Fibroblast of the aortic adventitia (primary cell): ENCODE results near the gene PLD1. TPM values are rescaled to one million over a fixed set of nuclear protein-coding genes. Genes with fewer than 3 reads are reported as not detected.
A peak's percentile ranks its signal among the peaks of the same experiment; 100 is the strongest.

Source experiments
- DNase-seq: peaks from one replicate; pipeline ENCODE4 v3.0.0-alpha.2; 2010; ENCODE audit warnings: low read depth
- H3K4me3 ChIP-seq: 2 replicates; pipeline ENCODE4 v1.5.1; 2011; ENCODE audit warnings: low read depth, mild to moderate bottlenecking, control low read depth, low read length, moderate library complexity
- total RNA-seq: library from RNA; depleted of rRNA; stranded (reverse); fragments of >200 nt; gene quantifications from 2 replicates; pipeline ENCODE4 v1.2.3, GENCODE V29; 2012; ENCODE audit warnings: low replicate concordance
- TF ChIP-seq, protein P1 (sequence below): IDR thresholded peaks from 2 replicates; pipeline ENCODE4 v1.5.1; 2011; ENCODE audit warnings: mild to moderate bottlenecking, low read length, control low read depth, inconsistent platforms; ENCODE audit not compliant: insufficient read depth

PLD1 gene
- total RNA-seq, 1 donor, result 23.1 TPM

DNA sequence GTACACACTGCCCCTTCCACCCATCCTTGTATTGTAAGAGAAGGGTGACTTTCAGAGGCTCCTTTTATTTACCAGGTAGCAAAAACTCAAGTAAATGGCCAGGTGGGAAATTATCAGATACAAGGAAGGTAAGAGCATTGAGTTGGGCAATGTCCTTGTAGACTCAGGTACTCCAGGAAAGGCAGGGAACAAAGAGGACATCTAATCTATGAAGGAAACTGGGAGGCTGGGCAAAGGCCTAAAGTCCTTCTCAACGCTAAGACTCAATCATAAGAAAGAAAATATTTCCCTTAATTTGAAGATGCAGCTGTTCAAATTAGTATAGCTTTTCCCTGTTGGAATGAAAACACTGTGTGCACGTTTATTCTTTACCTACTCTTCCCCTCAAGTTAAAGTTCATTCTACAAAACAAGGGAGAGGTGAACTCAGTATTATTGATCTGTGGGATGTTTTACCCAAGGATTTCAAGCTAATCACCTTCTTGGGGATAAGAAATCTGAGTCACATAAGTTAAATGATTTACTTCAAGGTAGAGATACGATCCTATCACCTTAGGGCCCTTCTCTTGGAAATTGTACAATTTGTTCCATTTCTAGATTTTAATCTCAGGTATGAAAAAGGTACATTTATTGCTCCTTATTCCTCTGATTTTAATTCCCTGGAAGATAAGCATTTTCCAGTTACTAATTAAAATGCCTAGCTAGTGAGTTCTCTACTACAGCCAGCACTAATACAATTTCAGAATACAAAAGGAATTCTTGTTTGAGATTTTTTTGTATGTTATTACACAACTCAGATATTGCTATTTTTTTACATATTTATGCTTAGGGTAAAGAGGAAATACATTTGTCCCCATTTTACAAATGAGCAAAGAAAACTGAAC is 80.6 kb downstream of the PLD1 start:
- DNase-seq, result no peak
- H3K4me3 ChIP-seq, result no peak overlapping the region
- TF ChIP-seq, protein P1, sequence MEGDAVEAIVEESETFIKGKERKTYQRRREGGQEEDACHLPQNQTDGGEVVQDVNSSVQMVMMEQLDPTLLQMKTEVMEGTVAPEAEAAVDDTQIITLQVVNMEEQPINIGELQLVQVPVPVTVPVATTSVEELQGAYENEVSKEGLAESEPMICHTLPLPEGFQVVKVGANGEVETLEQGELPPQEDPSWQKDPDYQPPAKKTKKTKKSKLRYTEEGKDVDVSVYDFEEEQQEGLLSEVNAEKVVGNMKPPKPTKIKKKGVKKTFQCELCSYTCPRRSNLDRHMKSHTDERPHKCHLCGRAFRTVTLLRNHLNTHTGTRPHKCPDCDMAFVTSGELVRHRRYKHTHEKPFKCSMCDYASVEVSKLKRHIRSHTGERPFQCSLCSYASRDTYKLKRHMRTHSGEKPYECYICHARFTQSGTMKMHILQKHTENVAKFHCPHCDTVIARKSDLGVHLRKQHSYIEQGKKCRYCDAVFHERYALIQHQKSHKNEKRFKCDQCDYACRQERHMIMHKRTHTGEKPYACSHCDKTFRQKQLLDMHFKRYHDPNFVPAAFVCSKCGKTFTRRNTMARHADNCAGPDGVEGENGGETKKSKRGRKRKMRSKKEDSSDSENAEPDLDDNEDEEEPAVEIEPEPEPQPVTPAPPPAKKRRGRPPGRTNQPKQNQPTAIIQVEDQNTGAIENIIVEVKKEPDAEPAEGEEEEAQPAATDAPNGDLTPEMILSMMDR, result no peak

DNA sequence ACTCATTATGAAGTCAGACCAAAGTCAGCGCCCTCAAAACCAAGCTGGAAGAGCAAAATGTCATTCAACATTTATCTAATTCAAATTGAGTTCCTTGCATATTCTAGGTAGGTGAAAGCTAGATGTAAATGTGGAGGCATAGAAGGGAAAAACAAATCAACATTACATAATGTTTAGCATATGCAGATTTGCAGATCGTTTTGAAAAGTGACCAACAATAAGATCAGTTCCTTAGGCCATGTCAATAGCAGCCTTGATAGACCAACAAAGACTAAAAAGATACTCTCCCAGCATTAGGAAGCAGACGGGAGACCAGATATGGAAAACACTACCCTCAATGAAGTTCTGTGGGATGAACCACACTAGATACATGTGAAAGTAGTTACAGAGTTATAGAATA is 83.0 kb downstream of the PLD1 start:
- TF ChIP-seq, protein P1, result no peak
- no peak for DNase-seq
- H3K4me3 ChIP-seq, result no peak overlapping the region

DNA sequence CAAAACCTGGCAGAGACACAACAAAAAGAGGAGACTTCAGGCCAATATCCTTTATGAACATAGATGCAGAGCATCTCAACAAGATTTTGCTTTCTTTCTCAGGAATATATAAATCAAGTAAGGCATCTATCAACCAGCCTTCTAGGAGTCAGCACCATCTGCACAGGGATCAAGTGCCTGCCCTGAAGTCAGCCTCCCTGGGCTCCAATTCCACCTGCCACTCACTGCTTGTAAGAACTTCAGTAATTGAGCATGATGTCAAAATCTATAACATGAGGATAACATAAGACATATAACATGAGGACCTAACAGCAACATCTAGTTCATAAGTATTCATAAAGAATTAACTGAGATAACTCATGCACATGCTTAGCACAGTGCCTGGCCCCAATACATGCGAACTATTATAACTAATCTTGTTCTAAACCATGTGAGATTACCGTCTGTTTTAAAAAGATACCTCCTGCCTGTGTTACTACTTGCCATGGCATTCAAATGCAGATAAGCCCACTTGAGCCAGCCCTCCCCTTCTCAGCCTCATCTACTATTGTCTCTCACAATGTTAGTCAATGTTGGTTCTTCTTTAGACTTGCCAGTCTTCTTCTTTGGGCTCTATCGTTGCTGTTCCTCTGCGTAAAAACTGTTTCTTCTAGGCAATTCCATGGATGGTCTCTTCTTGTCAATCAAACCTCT is 91.6 kb downstream of the PLD1 start:
- H3K4me3 ChIP-seq, result no peak overlapping the region
- TF ChIP-seq, protein P1, result no peak
- DNase-seq, result no peak

DNA sequence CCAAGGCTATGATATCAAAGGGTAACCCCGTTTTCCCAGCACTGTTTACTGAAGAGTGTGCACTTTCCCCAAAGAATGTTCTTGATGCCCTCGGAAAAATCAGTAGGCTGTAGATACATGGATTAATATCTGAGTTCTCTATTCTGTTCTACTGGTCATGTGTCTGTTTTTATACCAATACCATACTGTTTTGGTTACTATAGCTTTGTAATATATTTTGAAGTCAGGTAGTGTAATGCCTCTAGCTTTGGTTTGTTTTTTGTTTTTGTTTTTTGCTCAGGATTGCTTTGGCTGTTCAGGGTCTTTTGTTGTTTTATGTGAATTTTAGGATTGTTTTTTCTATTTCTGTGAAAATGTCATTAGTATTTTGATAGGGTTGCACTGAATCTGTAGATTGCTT is 95.1 kb downstream of the PLD1 start:
- TF ChIP-seq, protein P1, result no peak
- no peak for DNase-seq
- no peak overlapping the region for H3K4me3 ChIP-seq

DNA sequence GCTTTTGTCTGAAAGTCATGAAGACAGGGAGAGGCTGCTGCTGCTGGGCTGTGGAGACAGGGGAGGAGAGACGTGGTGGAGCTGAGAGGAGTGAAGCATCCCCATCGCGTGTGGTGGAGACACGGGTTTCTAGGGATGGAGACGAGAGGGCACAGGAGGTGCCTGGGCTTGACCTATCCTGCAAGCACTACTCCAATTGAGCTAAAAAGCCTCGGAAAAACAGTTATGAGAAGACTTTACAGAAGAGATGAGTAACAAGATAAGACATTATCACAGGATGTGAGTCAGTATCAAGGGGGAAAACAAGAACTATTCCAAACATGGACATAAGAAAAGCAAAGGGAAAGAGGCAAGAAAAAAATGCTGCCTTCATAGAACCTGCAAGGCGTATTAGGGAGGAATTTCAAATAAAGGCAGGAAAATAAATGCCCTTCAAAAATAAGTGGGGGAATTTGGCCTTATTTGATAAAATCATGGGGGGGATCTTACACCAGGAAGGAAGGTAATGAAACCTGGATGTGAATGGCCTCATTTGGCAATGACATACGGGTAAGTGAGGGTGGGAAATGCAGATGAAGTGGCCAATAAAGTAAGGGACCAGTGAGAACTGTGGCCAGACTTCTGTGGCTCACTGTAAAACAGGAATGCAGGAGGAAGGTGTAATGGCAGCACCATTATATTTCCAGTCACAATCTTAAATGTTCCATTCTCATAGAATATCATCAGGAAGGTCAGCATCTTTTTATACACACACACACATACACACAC is 97.9 kb downstream of the PLD1 start:
- DNase-seq, result peak; percentile 57
- no peak overlapping the region for H3K4me3 ChIP-seq
- TF ChIP-seq, protein P1, result no peak

DNA sequence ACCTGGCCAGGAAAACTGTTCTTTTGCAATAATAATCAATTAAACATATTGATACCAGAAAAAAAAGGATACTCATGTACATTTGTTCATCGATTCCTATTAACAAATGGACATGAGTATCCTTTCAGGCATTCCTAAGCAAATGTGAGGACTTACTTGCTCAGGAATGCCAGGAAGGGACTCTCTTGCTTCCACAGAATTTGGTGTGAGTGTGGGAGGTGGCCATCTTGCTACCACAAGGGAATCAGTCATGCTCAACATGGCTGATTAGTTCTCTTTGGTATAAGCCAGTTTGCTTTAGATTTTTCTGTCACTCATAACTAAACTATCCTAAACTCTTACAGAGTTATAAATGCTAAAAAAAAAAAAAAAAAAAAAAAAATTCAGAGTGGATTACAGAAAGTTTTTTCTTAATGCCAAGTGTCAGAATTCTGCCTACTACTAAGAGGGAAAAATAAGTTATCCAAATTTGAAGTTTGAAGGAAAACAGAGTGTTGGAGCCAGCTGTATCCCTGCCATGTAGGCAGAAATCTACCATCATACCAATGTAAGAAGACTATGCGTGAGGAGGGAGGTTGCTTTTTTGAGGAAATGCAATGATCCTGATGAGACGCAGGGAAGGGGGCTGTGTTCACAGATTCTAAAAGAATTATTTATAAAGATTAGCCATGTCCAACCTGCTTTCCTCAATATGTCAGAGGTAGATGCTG is 98.7 kb downstream of the PLD1 start:
- H3K4me3 ChIP-seq, result no peak overlapping the region
- peak; percentile 22 for DNase-seq
- TF ChIP-seq, protein P1, result no peak
